ENCODE results near the gene GPC5. TPM values are rescaled to one million over a fixed set of nuclear protein-coding genes. Genes with fewer than 3 reads are reported as not detected.

GPC5 gene
- total RNA-seq, 1 experiment from 2014 or later: 0.15 TPM

DNA sequence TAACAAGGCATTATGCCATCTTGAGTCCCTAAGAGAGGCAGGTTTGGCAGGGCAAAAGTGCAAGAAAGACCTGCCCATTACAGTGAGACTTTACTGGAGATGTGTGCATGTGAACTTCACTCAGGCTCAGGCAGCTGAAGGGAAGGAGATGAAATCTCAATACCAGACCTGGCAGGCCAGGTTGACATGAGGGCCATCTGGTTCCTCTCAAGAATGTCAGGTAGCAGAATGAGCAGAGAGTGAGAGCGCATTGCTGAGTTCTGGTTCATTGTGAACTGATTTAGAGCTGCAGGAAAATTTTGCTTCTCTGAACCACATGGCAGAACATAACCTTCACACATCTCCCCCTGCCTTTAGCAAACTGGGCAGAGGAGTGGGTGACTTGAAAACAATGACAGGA, 406.3 kb downstream of the GPC5 start:
- Histone ChIP-seq H3K4me2 (ENCODE audit: insufficient read depth, insufficient read length, low read length) (no peak overlapping the region), H3K18ac (ENCODE audit: insufficient read length, low read depth, low read length) (no peak overlapping the region), H3K23me2 (ENCODE audit: insufficient read length, low read depth, low read length, poor library complexity, severe bottlenecking) (no peaks in the 10 kb centered on the region), H3K23ac (ENCODE audit: insufficient read length, low read depth, low read length) (no peak overlapping the region), H2BK120ac (ENCODE audit: low read depth, low read length, poor library complexity, severe bottlenecking) (no peak overlapping the region), H3T11ph (ENCODE audit: low read length) (no peak overlapping the region), H4K20me1 (ENCODE audit: control insufficient read depth, insufficient read depth, insufficient read length) (no peaks in the 10 kb centered on the region), H3K9me3 (ENCODE audit: control insufficient read depth, low read depth, low read length) (no peaks in the 10 kb centered on the region), H4K5ac (ENCODE audit: insufficient read length, low read depth, low read length) (no peak overlapping the region), H2AK5ac (ENCODE audit: insufficient read length, low read length) (no peak overlapping the region), H3K79me1 (ENCODE audit: insufficient read depth, low read depth, low read length, poor library complexity, severe bottlenecking) (no peaks in the 10 kb centered on the region), H3K79me2 (ENCODE audit: insufficient read depth, low read length) (no peaks in the 10 kb centered on the region), H3K9ac (ENCODE audit: extremely low read depth, insufficient read length, low read length) (no peak overlapping the region), H3K56ac (ENCODE audit: insufficient read length, low read depth, low read length) (no peak overlapping the region), H2BK5ac (ENCODE audit: insufficient read length, low read length) (no peak overlapping the region), H4K8ac (replicated peaks; ENCODE audit: insufficient read length, low read depth, low read length) (no peak overlapping the region), H2BK20ac (ENCODE audit: low read depth, low read length, poor library complexity, severe bottlenecking) (no peak overlapping the region), H3K27ac (ENCODE audit: insufficient read length, low read depth, low read length) (no peak overlapping the region), H3K14ac (ENCODE audit: insufficient read depth, low read length) (no peak overlapping the region), H3K27me3 (ENCODE audit: insufficient read depth, low read length) (no peaks in the 10 kb centered on the region), H4K91ac (ENCODE audit: insufficient read length, low read depth, low read length) (no peak overlapping the region), H2BK12ac (ENCODE audit: insufficient read length, low read depth, low read length) (no peak overlapping the region), H3K4ac (ENCODE audit: low read depth, low read length) (no peak overlapping the region), H3K4me1 (ENCODE audit: insufficient read depth, low read length) (peaks cover 4% of the 10 kb centered on the region; the same call in 1 of the 2 replicates), H2AFZ (ENCODE audit: low read length) (peak overlapping the region; percentile 62), H2BK15ac (ENCODE audit: low read depth, low read length) (no peak overlapping the region)
- Mint-ChIP-seq H3K4me3 (no peak overlapping the region), H3K27ac (peak overlapping the region in 1 of 3 experiments; percentile 5; a peak in 2 of 7 replicates), H3K36me3 (ENCODE audit: insufficient read depth in 1 of 3, low read depth in 3 of 3) (no peaks in the 10 kb centered on the region), H3K4me1 (peaks cover 8 to 15% of the 10 kb centered on the region in 2 experiments), H3K27me3 (ENCODE audit: low read depth) (no peaks in the 10 kb centered on the region), H3K9me3 (no peaks in the 10 kb centered on the region)
- TF ChIP-seq, protein P1, sequence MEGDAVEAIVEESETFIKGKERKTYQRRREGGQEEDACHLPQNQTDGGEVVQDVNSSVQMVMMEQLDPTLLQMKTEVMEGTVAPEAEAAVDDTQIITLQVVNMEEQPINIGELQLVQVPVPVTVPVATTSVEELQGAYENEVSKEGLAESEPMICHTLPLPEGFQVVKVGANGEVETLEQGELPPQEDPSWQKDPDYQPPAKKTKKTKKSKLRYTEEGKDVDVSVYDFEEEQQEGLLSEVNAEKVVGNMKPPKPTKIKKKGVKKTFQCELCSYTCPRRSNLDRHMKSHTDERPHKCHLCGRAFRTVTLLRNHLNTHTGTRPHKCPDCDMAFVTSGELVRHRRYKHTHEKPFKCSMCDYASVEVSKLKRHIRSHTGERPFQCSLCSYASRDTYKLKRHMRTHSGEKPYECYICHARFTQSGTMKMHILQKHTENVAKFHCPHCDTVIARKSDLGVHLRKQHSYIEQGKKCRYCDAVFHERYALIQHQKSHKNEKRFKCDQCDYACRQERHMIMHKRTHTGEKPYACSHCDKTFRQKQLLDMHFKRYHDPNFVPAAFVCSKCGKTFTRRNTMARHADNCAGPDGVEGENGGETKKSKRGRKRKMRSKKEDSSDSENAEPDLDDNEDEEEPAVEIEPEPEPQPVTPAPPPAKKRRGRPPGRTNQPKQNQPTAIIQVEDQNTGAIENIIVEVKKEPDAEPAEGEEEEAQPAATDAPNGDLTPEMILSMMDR (conservative IDR thresholded peaks at IDR 0.05): no peak
- WGBS (ENCODE audit: extremely low coverage, insufficient read length, low lambda C conversion rate): no CpG with 5 or more reads among the region's 1 CpG
- no peak for DNase-seq

All from H9 (cell line).